Endodermal cell (in vitro differentiated cells): ENCODE results near the gene SERPINB3. TPM values are rescaled to one million over a fixed set of nuclear protein-coding genes. Genes with fewer than 3 reads are reported as not detected.

Experiments
- DNase-seq: peaks from one replicate; pipeline ENCODE4 v3.0.0-alpha.2; 2017
- H3K27ac ChIP-seq: 2 replicates; pipeline ENCODE4 v1.5.1; 2013; ENCODE audit warnings: mild to moderate bottlenecking, low read depth, low read length, moderate library complexity
- H3K27me3 ChIP-seq: 2 replicates; pipeline ENCODE4 v1.6.1; 2013; ENCODE audit warnings: mild to moderate bottlenecking, low read length, moderate library complexity; ENCODE audit not compliant: insufficient read depth, control insufficient read depth, poor library complexity, severe bottlenecking
- H3K36me3 ChIP-seq: 2 replicates; pipeline ENCODE4 v1.7.0; 2013; ENCODE audit warnings: mild to moderate bottlenecking, low read length, moderate library complexity; ENCODE audit not compliant: control insufficient read depth, insufficient read depth
- H3K4me1 ChIP-seq: one replicate; pipeline ENCODE4 v1.7.0; 2013; ENCODE audit warnings: low read length; ENCODE audit not compliant: control insufficient read depth, insufficient read depth
- H3K4me3 ChIP-seq: 2 replicates; pipeline ENCODE4 v1.5.1; 2013; ENCODE audit warnings: mild to moderate bottlenecking, low read length, moderate library complexity
- H3K9ac ChIP-seq: 2 replicates; pipeline ENCODE4 v1.6.1; 2013; ENCODE audit warnings: mild to moderate bottlenecking, low read length, moderate library complexity; ENCODE audit not compliant: poor library complexity, severe bottlenecking; ENCODE audit errors: extremely low read depth
- H3K9me3 ChIP-seq: 2 replicates; pipeline ENCODE4 v1.6.1; 2013; ENCODE audit warnings: mild to moderate bottlenecking, low read length, moderate library complexity; ENCODE audit not compliant: control insufficient read depth
- H3K27ac Mint-ChIP-seq: 2 replicates; pipeline ENCODE4 v1.8.0; 2020; ENCODE audit warnings: mixed read lengths
- H3K27me3 Mint-ChIP-seq: 2 replicates; pipeline ENCODE4 v1.8.0; 2021; ENCODE audit warnings: mild to moderate bottlenecking, mixed read lengths; ENCODE audit not compliant: insufficient read depth
- H3K36me3 Mint-ChIP-seq: 2 replicates; pipeline ENCODE4 v1.8.0; 2020; ENCODE audit warnings: low read depth, mixed read lengths
- H3K4me1 Mint-ChIP-seq: 2 replicates; pipeline ENCODE4 v1.8.0; 2020; ENCODE audit warnings: mixed read lengths
- H3K4me3 Mint-ChIP-seq: 2 replicates; pipeline ENCODE4 v1.8.0; 2020; ENCODE audit warnings: mild to moderate bottlenecking, moderate library complexity, mixed read lengths
- H3K9me3 Mint-ChIP-seq: 2 replicates; pipeline ENCODE4 v1.8.0; 2020; ENCODE audit warnings: mild to moderate bottlenecking, mixed read lengths
- CTCF ChIP-seq: fragments of 200-600 bp; sonication (generic); conservative IDR thresholded peaks from 2 replicates; pipeline ENCODE4 v1.5.0; 2021; ENCODE audit warnings: antibody characterized with exemption, mild to moderate bottlenecking
- WGBS, 2 experiments: methylation state at CpG; one replicate each; pipeline versions ENCODE4 v1.1.5 to v1.1.7; 2013; ENCODE audit warnings: missing lambda C conversion rate in 2 of 2, mixed read lengths in 1 of 2; ENCODE audit not compliant: insufficient coverage in 1 of 2, insufficient read length in 1 of 2; 5-methylcytosine and 5-hydroxymethylcytosine counted together
- total RNA-seq, 2 donors: library from RNA; stranded (reverse); fragmentation: NEBNext Ultra II Directional in 1 of 2; extraction: Animal tissue kit (Norgen Biotek cat#: 25700) in 1 of 2; gene quantifications; 2 replicates in 1 of 2; 3 replicates in 1 of 2; pipeline ENCODE4 v1.2.1, GENCODE V29; 2021

SERPINB3 gene
- total RNA-seq, 2 donors from 2014 or later = not detected

DNA sequence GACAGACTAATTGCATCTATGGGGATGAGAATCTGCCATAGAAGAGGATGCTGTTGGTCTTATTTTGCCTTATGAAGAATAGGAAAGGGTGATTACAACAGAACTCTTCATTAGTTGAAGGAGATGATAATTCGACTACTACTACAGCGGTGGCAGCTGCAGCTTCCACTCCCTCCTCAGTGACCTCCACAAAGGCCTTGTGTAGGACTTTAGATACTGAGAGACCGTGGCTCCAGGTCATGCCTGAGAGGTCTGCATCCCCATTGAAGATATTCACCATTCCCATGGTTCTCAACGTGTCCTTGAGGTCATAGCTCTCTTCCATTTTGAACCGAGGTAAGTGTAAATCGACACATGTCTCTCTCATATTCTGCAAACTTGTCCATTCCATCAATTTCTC is 24.0 kb downstream of the SERPINB3 start:
- H3K4me1 ChIP-seq = no peaks in the 10 kb centered on the region
- no peaks in the 10 kb centered on the region for H3K36me3 Mint-ChIP-seq
- H3K27ac Mint-ChIP-seq = no peak overlapping the region
- no peak overlapping the region for H3K27ac ChIP-seq
- H3K27me3 ChIP-seq = no peaks in the 10 kb centered on the region
- H3K9me3 Mint-ChIP-seq = no peaks in the 10 kb centered on the region
- no peak overlapping the region for H3K9ac ChIP-seq
- no peak overlapping the region for H3K4me3 ChIP-seq
- no peak for DNase-seq
- no peaks in the 10 kb centered on the region for H3K27me3 Mint-ChIP-seq
- H3K36me3 ChIP-seq = no peaks in the 10 kb centered on the region
- no peak for TF ChIP-seq CTCF
- H3K4me3 Mint-ChIP-seq = no peak overlapping the region
- H3K9me3 ChIP-seq = no peaks in the 10 kb centered on the region
- H3K4me1 Mint-ChIP-seq = peaks cover 2% of the 10 kb centered on the region
- WGBS, 2 experiments = 92 to 93% methylated on average over 5 to 6 of the region's 6 CpGs

- H3K27ac ChIP-seq = no peak overlapping the region
- no peak overlapping the region for H3K9ac ChIP-seq
- DNase-seq = no peak
- peaks cover 44% of the 10 kb centered on the region for H3K9me3 ChIP-seq
- H3K36me3 ChIP-seq = no peaks in the 10 kb centered on the region
- H3K27me3 Mint-ChIP-seq = no peaks in the 10 kb centered on the region
- no peak overlapping the region for H3K4me3 ChIP-seq
- no peak overlapping the region for H3K4me3 Mint-ChIP-seq
- H3K36me3 Mint-ChIP-seq = peaks cover 5% of the 10 kb centered on the region
- H3K4me1 Mint-ChIP-seq = no peaks in the 10 kb centered on the region
- no peak overlapping the region for H3K27ac Mint-ChIP-seq
- no peak for TF ChIP-seq CTCF
- H3K27me3 ChIP-seq = no peaks in the 10 kb centered on the region
- no peaks in the 10 kb centered on the region for H3K4me1 ChIP-seq
- H3K9me3 Mint-ChIP-seq = peaks cover 49% of the 10 kb centered on the region
Measured at GRCh38 chr18:63627819-63628218, 33.9 kb downstream of the SERPINB3 start.

DNA sequence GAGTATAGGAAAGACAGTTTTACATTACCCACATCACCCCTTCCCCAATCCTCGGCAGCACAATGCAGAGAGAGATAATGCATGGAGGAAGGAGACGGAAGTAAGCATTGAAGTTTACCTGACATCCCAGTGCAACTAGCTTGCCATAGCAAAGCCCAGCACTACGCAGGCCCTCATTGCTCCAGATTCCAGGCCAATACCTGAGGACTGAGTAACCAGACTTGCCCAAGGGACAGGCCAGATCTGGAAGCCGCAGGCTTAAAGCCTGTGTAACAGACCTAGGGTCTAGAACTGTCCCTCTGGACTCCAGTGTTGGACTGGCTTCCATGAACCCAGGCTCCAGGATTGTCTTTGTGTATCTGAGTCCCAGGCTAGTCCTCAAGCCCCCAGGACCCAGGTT is 35.3 kb downstream of the SERPINB3 start:
- Histone ChIP-seq H3K9ac (no peak overlapping the region), H3K27ac (no peak overlapping the region), H3K4me1 (no peaks in the 10 kb centered on the region), H3K36me3 (no peaks in the 10 kb centered on the region), H3K9me3 (peaks cover 44% of the 10 kb centered on the region), H3K4me3 (no peak overlapping the region), H3K27me3 (no peaks in the 10 kb centered on the region)
- Mint-ChIP-seq H3K27ac (no peak overlapping the region), H3K9me3 (peaks cover 49% of the 10 kb centered on the region), H3K4me1 (no peaks in the 10 kb centered on the region), H3K36me3 (peaks cover 5% of the 10 kb centered on the region), H3K4me3 (no peak overlapping the region), H3K27me3 (no peaks in the 10 kb centered on the region)
- WGBS, 2 experiments = 81 to 100% methylated on average over 2 to 4 of the region's 4 CpGs
- no peak for TF ChIP-seq CTCF
- DNase-seq = no peak
